ENCODE results near the gene KLRF2. TPM values are rescaled to one million over a fixed set of nuclear protein-coding genes. Genes with fewer than 3 reads are reported as not detected.

The KLRF2 gene
- total RNA-seq, 1 experiment from 2014 or later = not detected

DNA sequence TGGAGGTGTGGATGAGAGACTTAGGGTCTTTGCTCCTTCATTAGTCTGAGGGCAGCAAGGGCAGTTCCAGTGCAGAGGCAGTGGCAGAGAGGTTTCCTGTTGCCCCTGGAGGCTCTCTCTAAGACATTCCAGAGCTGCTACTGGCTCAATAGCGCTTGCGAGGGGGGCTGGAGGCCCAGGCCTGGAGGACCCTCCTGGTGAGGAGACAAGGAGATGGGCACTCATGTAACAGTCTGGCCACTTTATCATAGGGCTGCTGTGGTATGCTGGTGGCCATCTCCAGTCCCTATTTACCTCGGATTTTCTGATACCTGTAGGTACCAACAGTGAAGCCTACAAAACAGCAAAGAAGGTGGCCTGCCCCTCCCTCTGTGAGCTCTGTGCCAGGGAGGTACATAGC, 38.2 kb downstream of the KLRF2 start:
- no peaks in the 10 kb centered on the region for H3K4me1 Mint-ChIP-seq (ENCODE audit: low read depth, unreplicated experiment)
- H3K27ac Mint-ChIP-seq (ENCODE audit: unreplicated experiment) = no peak overlapping the region
- CTCF ChIA-PET = no interaction called here
- no peak overlapping the region for H3K4me3 Mint-ChIP-seq (ENCODE audit: low read depth, unreplicated experiment)
- no TSS peak for BruUV-seq (replicated peaks)
- H3K36me3 Mint-ChIP-seq (ENCODE audit: insufficient read depth, unreplicated experiment) = no peaks in the 10 kb centered on the region
- intact Hi-C loops (cut with micrococcal nuclease; ENCODE audit: unreplicated experiment) = no loop called here
- H3K27me3 Mint-ChIP-seq (ENCODE audit: unreplicated experiment) = peaks cover 36% of the 10 kb centered on the region
- no peak for TF ChIP-seq CTCF (IDR thresholded peaks at IDR 0.05; ENCODE audit: unreplicated experiment)
- DNase-seq = no peak
- no peaks in the 10 kb centered on the region for H3K9me3 Mint-ChIP-seq (ENCODE audit: low read depth, unreplicated experiment)

GRCh38 chr12:9920451-9920850, 39.2 kb downstream of the KLRF2 start:
- intact Hi-C loops (cut with micrococcal nuclease; ENCODE audit: unreplicated experiment) = no loop called here
- TF ChIP-seq CTCF (IDR thresholded peaks at IDR 0.05; ENCODE audit: unreplicated experiment) = no peak

DNA sequence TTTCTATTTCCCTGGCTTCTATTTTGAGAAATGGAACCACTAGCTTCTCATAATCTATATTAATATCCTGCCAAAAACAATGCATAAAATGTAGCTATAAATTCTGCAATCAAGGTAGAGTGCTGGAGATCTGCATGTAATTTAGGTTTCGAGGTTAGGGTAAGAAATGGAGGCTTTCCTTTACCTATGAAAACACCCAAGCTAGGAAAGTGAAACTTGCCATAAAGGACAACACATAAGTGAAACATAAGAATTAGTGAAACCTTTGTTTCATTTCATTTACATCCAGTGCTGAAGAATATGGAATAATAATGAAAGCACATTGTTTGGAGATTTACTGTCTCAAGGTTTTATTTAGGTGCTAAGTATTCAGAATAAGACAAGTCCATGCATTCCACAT, 41.1 kb downstream of the KLRF2 start:
- Mint-ChIP-seq H3K4me3 (ENCODE audit: low read depth, unreplicated experiment) (no peak overlapping the region), H3K9me3 (ENCODE audit: low read depth, unreplicated experiment) (no peaks in the 10 kb centered on the region), H3K27ac (ENCODE audit: unreplicated experiment) (no peak overlapping the region), H3K27me3 (ENCODE audit: unreplicated experiment) (peaks cover 33% of the 10 kb centered on the region), H3K36me3 (ENCODE audit: insufficient read depth, unreplicated experiment) (no peaks in the 10 kb centered on the region), H3K4me1 (ENCODE audit: low read depth, unreplicated experiment) (no peaks in the 10 kb centered on the region)
- DNase-seq = no peak
- BruUV-seq (replicated peaks) = no TSS peak
- intact Hi-C loops (cut with micrococcal nuclease; ENCODE audit: unreplicated experiment) = no loop called here
- TF ChIP-seq CTCF (IDR thresholded peaks at IDR 0.05; ENCODE audit: unreplicated experiment) = no peak
- CTCF ChIA-PET = interaction anchor here (0.8 kb wide), 1 partner anchor 180 kb away, joined by 3 read pairs; no protein-coding TSS in a partner anchor

More at GRCh38 chr12:9920451-9920850, 39.2 kb downstream of the KLRF2 start:
- Mint-ChIP-seq H3K4me3 (ENCODE audit: low read depth, unreplicated experiment) (no peak overlapping the region), H3K36me3 (ENCODE audit: insufficient read depth, unreplicated experiment) (no peaks in the 10 kb centered on the region), H3K27ac (ENCODE audit: unreplicated experiment) (no peak overlapping the region), H3K4me1 (ENCODE audit: low read depth, unreplicated experiment) (no peaks in the 10 kb centered on the region), H3K9me3 (ENCODE audit: low read depth, unreplicated experiment) (no peaks in the 10 kb centered on the region), H3K27me3 (ENCODE audit: unreplicated experiment) (peaks cover 36% of the 10 kb centered on the region)
- DNase-seq = no peak
- CTCF ChIA-PET = no interaction called here
- BruUV-seq (replicated peaks) = no TSS peak

DNA sequence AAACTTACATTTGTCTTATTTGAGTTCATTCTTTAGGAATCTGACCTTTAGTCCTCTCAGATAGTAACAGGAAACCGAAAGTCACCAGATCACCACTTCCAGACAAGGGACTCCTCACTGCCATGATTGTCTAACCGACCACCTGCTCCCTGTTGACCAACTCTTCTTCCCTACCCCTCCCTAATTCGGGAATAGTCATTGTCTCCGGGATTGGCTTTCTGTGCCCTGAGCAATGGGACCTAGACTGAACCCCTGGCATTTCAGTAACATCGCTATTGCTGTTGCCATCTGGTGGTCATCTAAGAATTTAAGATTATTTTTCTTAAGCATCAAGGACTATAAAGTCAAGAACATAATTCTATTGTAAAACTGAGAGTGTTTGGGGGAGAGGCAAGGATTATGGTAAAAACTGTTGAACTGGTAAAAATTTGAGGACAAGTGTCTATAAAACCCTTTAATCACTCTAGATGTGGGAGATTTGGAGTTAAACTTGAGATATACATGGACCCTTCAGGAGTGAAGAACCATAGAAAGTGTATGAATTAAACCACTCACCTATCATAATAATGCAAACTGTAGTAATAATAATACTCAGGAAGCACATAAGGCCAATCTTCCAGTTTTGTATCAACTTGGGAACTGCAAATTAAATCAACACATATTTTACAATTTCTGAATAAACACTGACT, 44.6 kb downstream of the KLRF2 start:
- peak overlapping the region; percentile 47 for H3K4me3 Mint-ChIP-seq (ENCODE audit: low read depth, unreplicated experiment)
- BruUV-seq (replicated peaks) = no TSS peak
- peaks cover 4% of the 10 kb centered on the region for H3K27me3 Mint-ChIP-seq (ENCODE audit: unreplicated experiment)
- no peak overlapping the region for H3K27ac Mint-ChIP-seq (ENCODE audit: unreplicated experiment)
- DNase-seq = peak; percentile 5
- H3K36me3 Mint-ChIP-seq (ENCODE audit: insufficient read depth, unreplicated experiment) = no peaks in the 10 kb centered on the region
- no peaks in the 10 kb centered on the region for H3K4me1 Mint-ChIP-seq (ENCODE audit: low read depth, unreplicated experiment)
- intact Hi-C loops (cut with micrococcal nuclease; ENCODE audit: unreplicated experiment) = loop anchor here (1.0 kb wide), 2 partner anchors 112 to 178 kb away; no protein-coding TSS in a partner anchor
- no peaks in the 10 kb centered on the region for H3K9me3 Mint-ChIP-seq (ENCODE audit: low read depth, unreplicated experiment)
- peak; percentile 13 for TF ChIP-seq CTCF (IDR thresholded peaks at IDR 0.05; ENCODE audit: unreplicated experiment)
- CTCF ChIA-PET = interaction anchor here (0.8 kb wide), 1 partner anchor 176 kb away, joined by 3 read pairs; no protein-coding TSS in a partner anchor

Data from Calu3 (cell line).